Medulla oblongata (tissue), 1 donor: ENCODE measurements around the gene ACBD4.

Experiments used
- DNase-seq: peaks from one replicate; pipeline ENCODE4 v3.0.0-alpha.2; 2015; ENCODE audit errors: extremely low spot score

ACBD4 gene

GRCh38 chr17:45104029-45104428 lies 31.5 kb upstream of the ACBD4 start:
- no peak for DNase-seq

GRCh38 chr17:45104497-45104896 lies 31.0 kb upstream of the ACBD4 start:
- no peak for DNase-seq

GRCh38 chr17:45104907-45105624 lies 30.4 kb upstream of the ACBD4 start:
- DNase-seq: no peak

- no peak for DNase-seq
Observed at GRCh38 chr17:45106096-45106495, 29.4 kb upstream of the ACBD4 start.

GRCh38 chr17:45106582-45106981 lies 28.9 kb upstream of the ACBD4 start:
- DNase-seq: no peak

- DNase-seq: no peak
Observed at GRCh38 chr17:45107293-45108010, 28.0 kb upstream of the ACBD4 start.

GRCh38 chr17:45108051-45108450 lies 27.4 kb upstream of the ACBD4 start:
- DNase-seq: no peak

GRCh38 chr17:45108595-45109521 lies 26.6 kb upstream of the ACBD4 start:
- DNase-seq: no peak

GRCh38 chr17:45110676-45111611 lies 24.5 kb upstream of the ACBD4 start:
- DNase-seq: peak; percentile 82

- no peak for DNase-seq
Observed at GRCh38 chr17:45111850-45112249, 23.6 kb upstream of the ACBD4 start.

- DNase-seq: no peak
Observed at GRCh38 chr17:45112559-45113423, 22.7 kb upstream of the ACBD4 start.

GRCh38 chr17:45113424-45113754 lies 22.1 kb upstream of the ACBD4 start:
- DNase-seq: no peak

GRCh38 chr17:45114117-45114932 lies 21.2 kb upstream of the ACBD4 start:
- no peak for DNase-seq

GRCh38 chr17:45115015-45115625 lies 20.4 kb upstream of the ACBD4 start:
- DNase-seq: no peak

- DNase-seq: no peak
Observed at GRCh38 chr17:45115871-45116270, 19.6 kb upstream of the ACBD4 start.

- DNase-seq: no peak
Observed at GRCh38 chr17:45116434-45117016, 19.0 kb upstream of the ACBD4 start.

GRCh38 chr17:45117334-45117733 lies 18.2 kb upstream of the ACBD4 start:
- no peak for DNase-seq

GRCh38 chr17:45117848-45118646 lies 17.4 kb upstream of the ACBD4 start:
- no peak for DNase-seq
